ENCODE results near the gene NFIX. TPM values are rescaled to one million over a fixed set of nuclear protein-coding genes. Genes with fewer than 3 reads are reported as not detected.

The NFIX gene
- total RNA-seq, 1 donor: 114 TPM

- H3K4me3 ChIP-seq (ENCODE audit: insufficient read depth, low read length): peak within 1 kb of the TSS; percentile 61
- no peaks in the 10 kb centered on the region for H3K9me3 ChIP-seq (ENCODE audit: low read depth, low read length)
- H3K79me2 ChIP-seq (ENCODE audit: insufficient read depth, low read length): no peaks in the 10 kb centered on the region
- peak within 1 kb of the TSS; percentile 54 for H3K4me2 ChIP-seq (ENCODE audit: insufficient read depth, low read length)
- peaks cover 7% of the 10 kb centered on the region for H3K36me3 ChIP-seq (ENCODE audit: insufficient read depth, low read length)
- no peaks in the 10 kb centered on the region for H3K27me3 ChIP-seq (ENCODE audit: insufficient read depth, low read length)
- H3K4me1 ChIP-seq (ENCODE audit: insufficient read depth, low read length): peaks cover 10% of the 10 kb centered on the region
- peak; percentile 98 for DNase-seq (ENCODE audit: insufficient read length, low spot score, missing footprints)
- TF ChIP-seq, protein P1, sequence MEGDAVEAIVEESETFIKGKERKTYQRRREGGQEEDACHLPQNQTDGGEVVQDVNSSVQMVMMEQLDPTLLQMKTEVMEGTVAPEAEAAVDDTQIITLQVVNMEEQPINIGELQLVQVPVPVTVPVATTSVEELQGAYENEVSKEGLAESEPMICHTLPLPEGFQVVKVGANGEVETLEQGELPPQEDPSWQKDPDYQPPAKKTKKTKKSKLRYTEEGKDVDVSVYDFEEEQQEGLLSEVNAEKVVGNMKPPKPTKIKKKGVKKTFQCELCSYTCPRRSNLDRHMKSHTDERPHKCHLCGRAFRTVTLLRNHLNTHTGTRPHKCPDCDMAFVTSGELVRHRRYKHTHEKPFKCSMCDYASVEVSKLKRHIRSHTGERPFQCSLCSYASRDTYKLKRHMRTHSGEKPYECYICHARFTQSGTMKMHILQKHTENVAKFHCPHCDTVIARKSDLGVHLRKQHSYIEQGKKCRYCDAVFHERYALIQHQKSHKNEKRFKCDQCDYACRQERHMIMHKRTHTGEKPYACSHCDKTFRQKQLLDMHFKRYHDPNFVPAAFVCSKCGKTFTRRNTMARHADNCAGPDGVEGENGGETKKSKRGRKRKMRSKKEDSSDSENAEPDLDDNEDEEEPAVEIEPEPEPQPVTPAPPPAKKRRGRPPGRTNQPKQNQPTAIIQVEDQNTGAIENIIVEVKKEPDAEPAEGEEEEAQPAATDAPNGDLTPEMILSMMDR (IDR thresholded peaks at IDR 0.05; ENCODE audit: extremely low read depth, low read depth, low read length): no peak
- H4K20me1 ChIP-seq (ENCODE audit: insufficient read depth, low read length): peaks cover 7% of the 10 kb centered on the region
- no peak within 1 kb of the TSS for H2AFZ ChIP-seq (ENCODE audit: low read length)
- H3K27ac ChIP-seq (ENCODE audit: low read depth, low read length): peak within 1 kb of the TSS; percentile 45
Observed at GRCh38 chr19:13102666-13103580, 107.6 kb downstream of the NFIX start, which contains the start of gene LYL1. LYL1 (minus strand) TSS chr19:13102858; CDS start chr19:13101171, 1,687 bp downstream.

GRCh38 chr19:13103581-13104359, 108.5 kb downstream of the NFIX start:
- no peak overlapping the region for H3K4me3 ChIP-seq (ENCODE audit: insufficient read depth, low read length)
- DNase-seq (ENCODE audit: insufficient read length, low spot score, missing footprints): no peak
- TF ChIP-seq, protein P1 (IDR thresholded peaks at IDR 0.05; ENCODE audit: extremely low read depth, low read depth, low read length): no peak
- H4K20me1 ChIP-seq (ENCODE audit: insufficient read depth, low read length): peaks cover 7% of the 10 kb centered on the region
- H3K27me3 ChIP-seq (ENCODE audit: insufficient read depth, low read length): no peaks in the 10 kb centered on the region
- H3K27ac ChIP-seq (ENCODE audit: low read depth, low read length): no peak overlapping the region
- H3K9me3 ChIP-seq (ENCODE audit: low read depth, low read length): no peaks in the 10 kb centered on the region
- H3K79me2 ChIP-seq (ENCODE audit: insufficient read depth, low read length): no peaks in the 10 kb centered on the region
- no peak overlapping the region for H2AFZ ChIP-seq (ENCODE audit: low read length)
- no peak overlapping the region for H3K4me2 ChIP-seq (ENCODE audit: insufficient read depth, low read length)
- peaks cover 10% of the 10 kb centered on the region for H3K4me1 ChIP-seq (ENCODE audit: insufficient read depth, low read length)
- H3K36me3 ChIP-seq (ENCODE audit: insufficient read depth, low read length): peaks cover 7% of the 10 kb centered on the region

- Histone ChIP-seq H4K20me1 (ENCODE audit: insufficient read depth, low read length) (peaks cover 4% of the 10 kb centered on the region), H3K79me2 (ENCODE audit: insufficient read depth, low read length) (no peaks in the 10 kb centered on the region), H3K9me3 (ENCODE audit: low read depth, low read length) (no peaks in the 10 kb centered on the region), H3K27ac (ENCODE audit: low read depth, low read length) (no peak overlapping the region), H3K4me2 (ENCODE audit: insufficient read depth, low read length) (no peak overlapping the region), H3K27me3 (ENCODE audit: insufficient read depth, low read length) (no peaks in the 10 kb centered on the region), H3K4me1 (ENCODE audit: insufficient read depth, low read length) (peaks cover 10% of the 10 kb centered on the region), H3K4me3 (ENCODE audit: insufficient read depth, low read length) (no peak overlapping the region), H3K36me3 (ENCODE audit: insufficient read depth, low read length) (peaks cover 13% of the 10 kb centered on the region), H2AFZ (ENCODE audit: low read length) (no peak overlapping the region)
- TF ChIP-seq, protein P1 (IDR thresholded peaks at IDR 0.05; ENCODE audit: extremely low read depth, low read depth, low read length): peak; percentile 58
- peak; percentile 94 for DNase-seq (ENCODE audit: insufficient read length, low spot score, missing footprints)
Observed at GRCh38 chr19:13104360-13104847, 109.1 kb downstream of the NFIX start.
